ENCODE measurements around the gene RIN3.

DNA sequence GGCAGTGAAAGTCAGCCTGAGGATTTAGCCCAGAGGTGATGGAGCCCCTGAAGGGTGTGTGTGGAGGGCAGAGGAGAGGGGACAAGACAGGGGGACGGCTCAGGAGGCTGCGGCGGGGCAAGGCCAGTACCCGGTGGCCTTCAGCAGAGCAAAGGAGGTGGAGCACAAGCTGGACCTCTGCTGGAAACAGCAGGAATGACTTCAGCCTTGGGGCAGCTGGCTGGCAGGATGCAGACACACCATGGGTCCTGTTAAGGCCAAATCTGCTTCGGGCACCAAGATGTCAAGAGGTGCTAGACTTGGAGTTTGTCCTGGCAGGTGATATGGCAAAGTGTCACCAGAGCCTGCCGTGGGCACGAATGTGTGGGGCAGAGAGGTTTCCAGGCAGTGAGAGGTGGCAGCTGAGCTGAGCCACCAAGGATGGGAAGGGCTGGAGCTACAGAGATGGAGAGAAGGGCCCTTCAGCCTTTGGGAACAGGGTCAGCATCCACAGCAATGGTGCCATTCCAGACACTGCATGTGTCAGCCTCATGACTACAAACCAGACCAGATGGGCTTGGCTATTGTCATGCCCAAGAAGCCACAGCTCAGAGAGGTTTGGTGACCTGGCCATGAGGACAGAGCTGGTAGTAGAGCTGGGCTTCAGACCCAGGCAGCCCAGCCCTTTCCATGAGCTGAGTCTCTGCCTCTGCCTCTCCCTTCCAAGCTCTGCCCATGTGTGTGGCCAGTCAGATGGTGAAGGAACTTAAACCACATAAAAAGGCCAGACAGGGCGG, 142.9 kb downstream of the RIN3 start:
- TF ChIP-seq CTCF (IDR thresholded peaks at IDR 0.05) (no peak), POLR2A (IDR thresholded peaks at IDR 0.05) (no peak)
